ENCODE results near the gene CSRP1.
"Not testable (repeated sequence)": the region's sequence is repeated elsewhere in the genome, so short reads cannot be mapped to it uniquely, and the experiment has no call there.

The CSRP1 gene

DNA sequence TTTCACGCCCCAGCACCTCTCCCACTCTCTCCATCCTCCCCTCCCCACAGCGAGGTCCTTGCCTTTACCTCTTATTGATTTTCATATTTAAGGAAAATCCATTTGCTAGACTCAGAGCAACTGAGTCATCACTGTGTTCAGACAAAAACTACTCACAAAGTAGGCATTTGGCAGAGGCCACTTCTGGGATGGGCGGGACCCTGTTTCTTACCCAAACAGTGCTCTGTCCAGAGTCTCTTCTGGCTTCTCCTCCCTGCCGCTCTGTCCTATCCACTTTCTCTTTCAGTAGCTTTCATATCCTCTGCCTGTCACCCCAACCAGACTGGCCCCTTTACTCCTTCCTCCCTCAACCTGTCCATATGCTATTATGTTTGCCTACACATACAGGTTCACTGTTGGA is 29.6 kb upstream of the CSRP1 start:
- no peak overlapping the region for H3K27ac ChIP-seq (ENCODE audit: low read depth, low read length)
- H3K27me3 ChIP-seq (ENCODE audit: insufficient read depth, low read length): peaks cover 44% of the 10 kb centered on the region
- peaks cover 10% of the 10 kb centered on the region for H3K4me1 ChIP-seq (ENCODE audit: insufficient read depth, low read length)
- H3K9ac ChIP-seq (ENCODE audit: low read depth, low read length): no peak overlapping the region
- H3K9me3 ChIP-seq (ENCODE audit: insufficient read depth, low read depth, low read length): no peaks in the 10 kb centered on the region
- H3K4me3 ChIP-seq (ENCODE audit: low read length): no peak overlapping the region
- 87% methylated on average over 4 of the region's 4 CpGs for WGBS
- no peaks in the 10 kb centered on the region for H3K36me3 ChIP-seq (ENCODE audit: insufficient read depth, low read length)

DNA sequence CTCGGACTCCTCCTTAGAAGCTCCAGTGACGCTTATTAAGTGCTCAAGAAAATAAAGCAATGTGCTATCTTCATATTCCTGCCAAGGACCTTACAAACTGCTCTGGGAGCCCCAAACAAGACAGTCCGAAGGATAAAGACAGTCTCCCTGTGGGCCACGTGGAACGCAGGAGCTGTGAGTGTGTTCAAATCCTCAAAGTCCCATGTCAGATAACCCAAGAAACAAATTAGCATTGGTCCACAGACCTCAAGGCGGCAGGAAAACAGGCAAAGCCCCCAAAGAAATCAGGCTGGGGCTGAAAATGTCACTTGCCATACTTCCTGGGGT is 29.0 kb upstream of the CSRP1 start:
- Histone ChIP-seq H3K4me3 (ENCODE audit: low read length) (no peak overlapping the region), H3K27me3 (ENCODE audit: insufficient read depth, low read length) (peaks cover 38% of the 10 kb centered on the region), H3K4me1 (ENCODE audit: insufficient read depth, low read length) (peaks cover 10% of the 10 kb centered on the region), H3K27ac (ENCODE audit: low read depth, low read length) (no peak overlapping the region), H3K36me3 (ENCODE audit: insufficient read depth, low read length) (no peaks in the 10 kb centered on the region), H3K9ac (ENCODE audit: low read depth, low read length) (no peak overlapping the region), H3K9me3 (ENCODE audit: insufficient read depth, low read depth, low read length) (no peaks in the 10 kb centered on the region)
- WGBS: 89% methylated on average over 6 of the region's 6 CpGs

DNA sequence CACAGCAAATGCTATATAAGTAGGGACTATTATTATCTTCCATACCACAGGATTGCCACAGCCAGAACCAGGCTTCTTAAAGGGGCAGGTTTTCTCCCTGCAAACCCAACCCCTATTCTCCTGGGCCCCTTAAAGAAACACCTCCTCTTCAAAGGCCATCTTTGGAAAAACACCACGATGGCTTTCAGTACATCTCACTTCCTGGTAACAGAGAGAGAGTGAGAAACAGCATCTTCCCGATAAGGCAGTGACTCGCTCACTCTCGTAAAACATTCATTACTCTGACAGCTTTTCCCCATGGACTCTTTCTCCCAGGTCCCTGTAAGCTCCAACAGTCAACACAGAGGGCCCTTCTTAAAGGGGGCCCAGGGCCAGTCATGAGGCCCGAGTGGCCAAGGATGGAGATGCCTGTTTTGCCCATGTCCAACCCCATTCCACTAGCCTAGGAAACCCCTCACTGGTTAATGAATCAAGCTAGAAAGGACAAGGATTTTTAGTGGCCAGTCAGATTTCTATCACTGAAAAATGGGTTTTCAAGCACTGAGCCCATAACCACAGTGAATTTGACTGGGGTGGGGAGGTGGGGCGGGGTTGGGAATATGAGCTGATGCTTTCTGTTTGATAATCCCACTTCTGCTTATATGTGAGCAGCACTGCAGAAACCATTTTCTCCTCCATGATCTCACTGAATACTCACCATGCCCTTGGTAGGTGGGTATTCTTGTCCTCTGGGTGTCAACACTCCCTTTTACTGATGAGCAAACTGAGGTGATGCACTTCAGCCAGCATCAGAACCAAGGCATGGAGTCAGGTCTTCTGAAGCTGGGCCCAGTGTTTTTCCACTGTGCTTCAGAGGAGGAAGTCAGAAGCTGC is 28.4 kb upstream of the CSRP1 start:
- H3K27ac ChIP-seq (ENCODE audit: low read depth, low read length): no peak overlapping the region
- peaks cover 5% of the 10 kb centered on the region for H3K4me1 ChIP-seq (ENCODE audit: insufficient read depth, low read length)
- no peak overlapping the region for H3K4me3 ChIP-seq (ENCODE audit: low read length)
- no peaks in the 10 kb centered on the region for H3K36me3 ChIP-seq (ENCODE audit: insufficient read depth, low read length)
- 75% methylated on average over 6 of the region's 6 CpGs for WGBS
- peaks cover 32% of the 10 kb centered on the region for H3K27me3 ChIP-seq (ENCODE audit: insufficient read depth, low read length)
- no peak overlapping the region for H3K9ac ChIP-seq (ENCODE audit: low read depth, low read length)
- no peaks in the 10 kb centered on the region for H3K9me3 ChIP-seq (ENCODE audit: insufficient read depth, low read depth, low read length)

DNA sequence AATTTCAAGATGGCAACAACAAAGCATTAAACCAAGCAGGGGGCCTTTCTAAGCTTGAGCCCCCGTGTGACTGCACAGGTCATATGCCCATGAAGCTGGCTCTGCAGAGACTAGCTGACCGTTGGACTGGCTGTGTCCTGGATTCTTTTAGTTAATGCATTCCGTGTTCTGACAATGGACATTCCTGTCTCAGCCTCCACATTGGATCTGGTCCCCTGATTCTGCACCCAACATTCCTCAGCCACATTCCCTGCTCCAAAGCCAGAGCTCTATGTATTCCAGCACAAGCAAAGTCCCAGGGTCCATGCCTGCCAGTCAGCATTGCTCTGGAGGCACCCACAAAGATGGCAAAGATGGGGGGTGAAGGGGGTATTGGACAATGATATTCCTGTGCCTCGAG is 26.9 kb upstream of the CSRP1 start:
- Histone ChIP-seq H3K27me3 (ENCODE audit: insufficient read depth, low read length) (peaks cover 18% of the 10 kb centered on the region), H3K27ac (ENCODE audit: low read depth, low read length) (no peak overlapping the region), H3K9me3 (ENCODE audit: insufficient read depth, low read depth, low read length) (no peaks in the 10 kb centered on the region), H3K4me3 (ENCODE audit: low read length) (no peak overlapping the region), H3K4me1 (ENCODE audit: insufficient read depth, low read length) (peaks cover 3% of the 10 kb centered on the region; the same call in 1 of the 2 replicates), H3K36me3 (ENCODE audit: insufficient read depth, low read length) (no peaks in the 10 kb centered on the region), H3K9ac (ENCODE audit: low read depth, low read length) (no peak overlapping the region)
- 82% methylated on average over 4 of the region's 4 CpGs for WGBS

DNA sequence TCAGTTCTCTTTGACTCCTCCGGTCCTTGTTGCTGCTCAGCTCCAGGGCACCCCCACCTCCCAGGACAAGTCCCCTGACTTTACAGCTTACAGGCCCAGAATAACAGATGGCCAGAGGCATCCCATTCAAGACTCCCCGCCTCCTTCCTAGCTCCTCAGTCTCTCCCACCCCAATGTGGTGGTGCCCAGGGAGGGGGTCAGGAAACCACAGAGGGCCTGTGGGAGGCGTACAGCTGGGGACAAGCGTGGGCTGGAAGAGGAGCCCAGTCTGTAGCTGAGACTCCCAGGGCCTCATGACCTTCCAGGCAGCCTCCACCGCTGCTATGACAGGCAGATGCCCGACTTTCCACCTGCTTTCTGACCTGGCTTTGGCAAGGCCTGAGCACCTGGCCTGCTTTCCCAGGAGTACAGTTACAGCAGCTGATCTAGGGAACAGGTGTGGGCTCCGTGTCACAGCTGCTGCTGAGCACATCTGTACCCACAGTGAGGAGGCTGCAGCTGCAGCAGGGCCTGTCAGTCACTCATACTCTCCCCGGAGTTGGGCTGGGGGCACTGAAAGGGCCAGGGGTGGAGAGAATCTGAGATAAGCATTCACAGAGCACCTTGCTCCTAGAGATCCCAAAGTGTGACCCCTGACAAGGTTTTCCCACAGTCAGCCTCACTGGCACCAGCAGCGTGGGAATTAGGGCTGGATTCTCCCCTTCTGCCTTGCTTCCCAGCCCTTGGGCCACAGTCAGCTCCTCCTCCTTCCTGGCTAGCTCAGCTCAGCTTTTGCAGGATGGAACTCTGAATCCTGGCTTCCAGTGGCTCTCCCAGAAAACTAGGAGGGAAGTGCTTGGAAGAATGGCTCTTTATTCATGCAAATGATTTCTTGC is 24.9 kb upstream of the CSRP1 start:
- no peaks in the 10 kb centered on the region for H3K9me3 ChIP-seq (ENCODE audit: insufficient read depth, low read depth, low read length)
- H3K27ac ChIP-seq (ENCODE audit: low read depth, low read length): no peak overlapping the region
- no peaks in the 10 kb centered on the region for H3K4me1 ChIP-seq (ENCODE audit: insufficient read depth, low read length)
- no peaks in the 10 kb centered on the region; the same call in 1 of the 2 replicates for H3K27me3 ChIP-seq (ENCODE audit: insufficient read depth, low read length)
- WGBS: 75% methylated on average over 9 of the region's 9 CpGs
- no peak overlapping the region for H3K9ac ChIP-seq (ENCODE audit: low read depth, low read length)
- no peaks in the 10 kb centered on the region for H3K36me3 ChIP-seq (ENCODE audit: insufficient read depth, low read length)
- no peak overlapping the region for H3K4me3 ChIP-seq (ENCODE audit: low read length)

DNA sequence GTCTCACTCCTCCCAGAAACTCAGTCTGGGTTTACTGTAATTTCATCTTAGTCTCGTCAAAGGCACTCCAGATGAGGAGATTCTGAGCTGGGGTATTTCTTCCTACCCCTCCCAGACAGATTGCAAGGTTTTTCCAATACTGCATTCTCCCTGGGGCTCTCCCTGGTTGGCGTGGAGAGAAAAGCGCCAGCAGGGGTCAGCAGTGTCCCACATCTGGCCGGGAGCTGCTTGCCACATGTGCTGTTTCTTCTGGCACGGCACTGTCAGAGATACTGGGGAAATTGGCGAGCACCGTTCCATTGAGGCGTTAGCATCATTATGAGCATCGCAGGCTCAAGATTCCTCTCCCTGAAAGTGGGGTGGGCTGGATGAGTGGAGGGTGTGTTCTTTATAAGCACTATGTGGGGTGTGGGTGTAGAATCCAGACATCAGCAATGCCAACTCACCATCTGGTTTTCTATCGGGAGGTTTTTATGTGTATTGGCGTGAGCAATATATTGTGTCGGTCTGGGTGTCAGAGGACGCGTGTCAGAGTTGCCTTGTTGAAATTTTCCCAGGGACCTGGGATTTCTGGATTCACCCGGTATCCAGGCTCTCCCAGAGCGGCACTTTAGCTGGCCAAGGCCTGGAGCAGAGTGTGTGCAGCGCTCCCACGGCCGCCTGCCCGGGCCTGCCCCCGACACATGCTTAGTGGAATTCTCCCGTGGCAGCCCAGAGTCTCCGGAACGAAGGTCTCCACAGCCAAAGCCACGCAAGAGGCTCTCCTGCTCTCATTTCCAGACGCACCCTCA is 24.0 kb upstream of the CSRP1 start:
- Histone ChIP-seq H3K27me3 (ENCODE audit: insufficient read depth, low read length) (no peaks in the 10 kb centered on the region; the same call in 1 of the 2 replicates), H3K36me3 (ENCODE audit: insufficient read depth, low read length) (no peaks in the 10 kb centered on the region), H3K9me3 (ENCODE audit: insufficient read depth, low read depth, low read length) (no peaks in the 10 kb centered on the region), H3K27ac (ENCODE audit: low read depth, low read length) (no peak overlapping the region), H3K4me1 (ENCODE audit: insufficient read depth, low read length) (no peaks in the 10 kb centered on the region), H3K9ac (ENCODE audit: low read depth, low read length) (no peak overlapping the region), H3K4me3 (ENCODE audit: low read length) (no peak overlapping the region)
- 66% methylated on average over 26 of the region's 26 CpGs for WGBS

DNA sequence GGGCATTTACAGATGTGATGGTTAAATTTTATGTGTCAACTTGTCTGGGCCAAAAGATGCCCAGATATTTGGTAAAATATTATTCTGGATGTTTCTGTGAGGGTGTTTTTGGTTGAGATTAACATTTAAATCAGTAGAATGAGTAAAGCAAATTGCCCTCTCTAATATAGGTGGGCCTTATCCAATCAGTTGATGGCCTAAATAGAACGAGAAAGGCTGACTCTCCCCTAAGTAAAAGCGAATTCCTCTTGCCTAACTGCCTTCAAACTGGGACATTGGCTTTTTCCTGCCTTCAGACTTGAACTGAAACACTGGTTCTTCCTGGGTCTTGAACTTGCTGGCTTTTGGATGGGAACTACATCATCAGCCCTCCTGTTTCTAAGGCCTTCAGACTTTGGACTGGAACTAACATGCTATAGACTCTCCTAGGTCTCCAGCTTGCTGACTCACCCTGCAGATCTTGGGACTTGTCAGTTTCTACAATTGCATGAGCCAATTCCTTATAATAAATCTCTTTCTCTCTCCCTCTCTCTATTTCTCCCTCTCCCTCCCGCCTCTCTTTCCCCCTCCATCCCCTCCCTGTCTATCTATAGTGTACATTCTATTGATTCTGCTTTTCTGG is 21.8 kb upstream of the CSRP1 start:
- Histone ChIP-seq H3K4me1 (ENCODE audit: insufficient read depth, low read length) (no peaks in the 10 kb centered on the region), H3K36me3 (ENCODE audit: insufficient read depth, low read length) (no peaks in the 10 kb centered on the region), H3K4me3 (ENCODE audit: low read length) (no peak overlapping the region), H3K9me3 (ENCODE audit: insufficient read depth, low read depth, low read length) (no peaks in the 10 kb centered on the region), H3K9ac (ENCODE audit: low read depth, low read length) (no peak overlapping the region), H3K27ac (ENCODE audit: low read depth, low read length) (no peak overlapping the region), H3K27me3 (ENCODE audit: insufficient read depth, low read length) (no peaks in the 10 kb centered on the region)
- 83% methylated on average over 3 of the region's 3 CpGs for WGBS

DNA sequence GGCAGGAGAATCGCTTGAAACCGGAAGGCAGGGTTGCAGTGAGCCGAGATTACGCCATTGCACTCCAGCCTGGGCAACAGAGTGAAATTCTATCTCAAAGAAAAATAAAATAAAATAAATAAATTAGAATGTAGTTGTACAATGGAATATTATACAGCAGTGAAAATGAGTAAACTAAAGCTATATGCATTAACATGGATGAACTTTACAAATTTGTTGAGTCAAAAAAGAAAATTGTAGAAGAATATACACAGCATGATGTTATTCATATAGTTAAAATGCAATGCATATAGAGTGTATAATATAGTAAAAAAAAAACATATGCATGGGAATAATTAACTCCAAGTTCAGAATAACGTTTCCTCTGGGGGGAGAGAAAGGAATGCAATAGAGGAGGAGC is 21.0 kb upstream of the CSRP1 start:
- WGBS: 86% methylated on average over 5 of the region's 5 CpGs
- Histone ChIP-seq H3K9me3 (ENCODE audit: insufficient read depth, low read depth, low read length) (no peaks in the 10 kb centered on the region), H3K36me3 (ENCODE audit: insufficient read depth, low read length) (no peaks in the 10 kb centered on the region), H3K4me1 (ENCODE audit: insufficient read depth, low read length) (no peaks in the 10 kb centered on the region), H3K27me3 (ENCODE audit: insufficient read depth, low read length) (no peaks in the 10 kb centered on the region), H3K4me3 (ENCODE audit: low read length) (no peak overlapping the region), H3K9ac (ENCODE audit: low read depth, low read length) (no peak overlapping the region), H3K27ac (ENCODE audit: low read depth, low read length) (no peak overlapping the region)

DNA sequence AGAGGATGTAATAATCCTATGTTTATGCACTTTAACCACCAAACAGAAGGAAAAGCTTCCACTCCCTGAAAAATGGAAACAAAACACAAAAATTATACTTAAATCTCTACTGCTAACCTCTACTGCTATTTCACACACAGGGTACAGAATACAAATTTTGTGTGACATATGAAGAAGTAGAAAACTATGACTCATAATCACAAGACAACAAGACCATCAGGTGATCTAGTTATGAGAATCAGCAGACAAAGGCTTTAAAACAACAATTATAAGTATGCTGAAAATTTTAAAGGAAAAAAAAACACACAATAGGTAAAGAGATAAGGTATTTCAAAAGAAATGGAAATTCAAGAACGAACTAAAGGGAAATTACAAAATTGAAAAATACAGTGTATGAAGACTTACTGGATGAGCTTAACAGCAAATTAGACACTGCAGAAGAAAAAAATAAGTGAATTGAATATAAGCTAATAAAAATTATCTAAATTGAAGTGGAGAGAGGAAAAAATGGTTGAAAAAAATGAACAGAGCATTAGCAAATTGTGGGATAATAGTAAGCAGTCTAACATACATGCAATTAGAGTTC is 18.4 kb upstream of the CSRP1 start:
- Histone ChIP-seq H3K36me3 (ENCODE audit: insufficient read depth, low read length) (no peaks in the 10 kb centered on the region), H3K4me1 (ENCODE audit: insufficient read depth, low read length) (no peaks in the 10 kb centered on the region), H3K27me3 (ENCODE audit: insufficient read depth, low read length) (no peaks in the 10 kb centered on the region), H3K27ac (ENCODE audit: low read depth, low read length) (no peak overlapping the region), H3K9me3 (ENCODE audit: insufficient read depth, low read depth, low read length) (no peaks in the 10 kb centered on the region), H3K9ac (ENCODE audit: low read depth, low read length) (no peak overlapping the region), H3K4me3 (ENCODE audit: low read length) (no peak overlapping the region)
- WGBS: 100% methylated on average over 1 of the region's 1 CpG

DNA sequence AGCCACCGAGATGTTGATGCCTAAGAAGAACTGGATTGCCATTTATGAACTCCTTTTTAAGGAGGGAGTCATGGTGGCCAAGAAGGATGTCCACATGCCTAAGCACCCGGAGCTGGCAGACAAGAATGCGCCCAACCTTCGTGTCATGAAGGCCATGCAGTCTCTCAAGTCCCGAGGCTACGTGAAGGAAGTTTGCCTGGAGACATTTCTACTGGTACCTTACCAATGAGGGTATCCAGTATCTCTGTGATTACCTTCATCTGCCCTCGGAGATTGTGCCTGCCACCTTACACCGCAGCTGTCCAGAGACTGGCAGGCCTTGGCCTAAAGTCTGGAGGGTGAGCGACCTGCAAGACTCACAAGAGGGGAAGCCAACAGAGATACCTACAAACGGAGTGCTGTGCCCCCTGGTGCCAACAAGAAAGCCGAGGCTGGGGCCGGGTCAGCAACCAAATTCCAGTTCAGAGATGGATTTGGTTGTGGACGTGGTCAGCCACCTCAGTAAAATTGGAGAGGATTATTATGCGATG is 13.2 kb upstream of the CSRP1 start:
- not testable (repeated sequence) for H3K27me3 ChIP-seq (ENCODE audit: insufficient read depth, low read length); H3K4me1 ChIP-seq (ENCODE audit: insufficient read depth, low read length)
- 82% methylated on average over 14 of the region's 14 CpGs for WGBS

More for the DNA sequence above, 13.2 kb upstream of the CSRP1 start:
- not testable (repeated sequence) for H3K27ac ChIP-seq (ENCODE audit: low read depth, low read length); H3K36me3 ChIP-seq (ENCODE audit: insufficient read depth, low read length); H3K9me3 ChIP-seq (ENCODE audit: insufficient read depth, low read depth, low read length); H3K9ac ChIP-seq (ENCODE audit: low read depth, low read length); H3K4me3 ChIP-seq (ENCODE audit: low read length)

Data from HUES64 (cell line).